Mucosa of descending colon (tissue), 3 donors: ENCODE data around the gene SYT17. TPM values are rescaled to one million over a fixed set of nuclear protein-coding genes. Genes with fewer than 3 reads are reported as not detected.

Experiments
- ATAC-seq: fragments of 200-7000 bp; cut with Tn5 transposase; one replicate; pipeline ENCODE4 v1.9.1; 2020; ENCODE audit warnings: mild to moderate bottlenecking, moderate library complexity
- DNase-seq, 3 donors: peaks; one replicate each; pipeline ENCODE4 v3.0.0-alpha.2; 2020
- H3K36me3 ChIP-seq: fragments of 200-600 bp; one replicate; pipeline ENCODE4 v1.8.0; 2021; ENCODE audit warnings: low read depth, mild to moderate bottlenecking
- H3K4me1 ChIP-seq: fragments of 200-600 bp; one replicate; pipeline ENCODE4 v1.8.0; 2021; ENCODE audit warnings: low read depth, mild to moderate bottlenecking
- H3K4me3 ChIP-seq: fragments of 200-600 bp; one replicate; pipeline ENCODE4 v1.8.0; 2021; ENCODE audit warnings: mild to moderate bottlenecking
- H3K9me3 ChIP-seq: fragments of 200-600 bp; one replicate; pipeline ENCODE4 v1.8.0; 2021; ENCODE audit warnings: mild to moderate bottlenecking
- CTCF ChIP-seq: fragments of 200-600 bp; IDR thresholded peaks from one replicate; pipeline ENCODE4 v1.8.0; 2022; ENCODE audit warnings: antibody characterized with exemption, mild to moderate bottlenecking
- intact Hi-C, 2 donors: fragments of 100-400 bp; cut with DNase I in 1 of 2; cut with micrococcal nuclease in 1 of 2; formaldehyde crosslinking; loops; one replicate each; pipeline versions ENCODE4 v1.11.0 to v1.11.1; 2022; cut with DNase I, micrococcal nuclease
- total RNA-seq, 3 donors: library from RNA; stranded (reverse); fragmentation: NEBNext Ultra II Directional in 2 of 3; extraction: Animal tissue kit (Norgen Biotek cat#: 25700) in 2 of 3; gene quantifications; one replicate each; pipeline versions ENCODE4 v1.2.1 to v1.2.4, GENCODE V29; 2021 to 2023
- donor health status: DM: no; HTN: no; CAD: no; lungs with moderate emphysema.
- donor health status: DM: no; HTN: no; CAD: no.
- donor health status: DM: no; HTN: yes; CAD: no.

Gene SYT17
- total RNA-seq, 3 donors from 2014 or later: 4.9 to 13.3 (median 5.9) TPM

DNA sequence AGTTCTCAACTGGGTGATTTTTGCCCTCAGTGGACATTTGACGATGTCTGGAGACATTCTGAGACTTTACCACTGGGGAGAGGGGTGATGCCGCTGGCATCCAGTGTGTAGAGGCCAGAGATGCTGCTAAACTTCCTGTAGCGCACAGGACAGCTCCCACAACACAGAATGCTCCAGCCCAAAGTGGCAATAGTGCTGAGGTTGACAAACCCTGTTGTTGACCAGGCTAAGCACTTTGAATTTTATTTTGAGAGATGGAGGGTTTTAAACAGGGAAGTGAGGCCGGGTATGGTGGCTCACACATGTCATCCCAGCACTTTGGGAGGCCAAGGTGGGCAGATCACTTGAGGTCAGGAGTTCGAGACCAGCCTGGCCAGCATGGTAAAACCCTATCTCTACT lies 44.0 kb downstream of the SYT17 start:
- Histone ChIP-seq H3K4me1 (no peaks in the 10 kb centered on the region), H3K4me3 (no peak overlapping the region), H3K36me3 (no peaks in the 10 kb centered on the region), H3K9me3 (peaks cover 7% of the 10 kb centered on the region)
- ATAC-seq (no peak), DNase-seq (no peak)
- intact Hi-C loops: no loop called here
- TF ChIP-seq CTCF: no peak

- DNase-seq (no peak), ATAC-seq (no peak)
- peaks cover 7% of the 10 kb centered on the region for H3K9me3 ChIP-seq
- H3K36me3 ChIP-seq: no peaks in the 10 kb centered on the region
- H3K4me3 ChIP-seq: no peak overlapping the region
- H3K4me1 ChIP-seq: no peaks in the 10 kb centered on the region
- no peak for TF ChIP-seq CTCF
- intact Hi-C loops: no loop called here
These were observed 45.8 kb downstream of the SYT17 start for GRCh38 chr16:19213885-19214284.

DNA sequence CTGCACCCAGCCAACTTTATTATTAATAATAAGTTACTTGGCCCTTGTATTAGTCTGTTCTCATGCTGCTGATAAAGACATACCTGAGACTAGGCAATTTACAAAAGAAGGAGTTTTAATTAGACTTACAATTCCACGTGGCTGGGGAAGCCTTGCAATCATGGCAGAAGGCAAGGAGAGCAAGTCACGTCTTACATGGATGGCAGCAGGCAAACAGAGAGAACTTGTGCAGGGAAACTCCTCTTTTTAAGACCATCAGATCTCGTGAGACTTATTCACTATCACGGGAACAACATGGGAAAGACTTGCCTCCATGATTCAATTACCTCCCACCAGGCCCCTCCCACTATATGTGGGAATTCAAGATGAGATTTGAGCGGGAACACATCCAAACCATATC lies 47.7 kb downstream of the SYT17 start:
- Histone ChIP-seq H3K4me3 (no peak overlapping the region), H3K36me3 (no peaks in the 10 kb centered on the region), H3K4me1 (no peaks in the 10 kb centered on the region), H3K9me3 (peaks cover 7% of the 10 kb centered on the region)
- no peak for TF ChIP-seq CTCF
- ATAC-seq (no peak), DNase-seq (no peak)
- intact Hi-C loops: no loop called here

DNA sequence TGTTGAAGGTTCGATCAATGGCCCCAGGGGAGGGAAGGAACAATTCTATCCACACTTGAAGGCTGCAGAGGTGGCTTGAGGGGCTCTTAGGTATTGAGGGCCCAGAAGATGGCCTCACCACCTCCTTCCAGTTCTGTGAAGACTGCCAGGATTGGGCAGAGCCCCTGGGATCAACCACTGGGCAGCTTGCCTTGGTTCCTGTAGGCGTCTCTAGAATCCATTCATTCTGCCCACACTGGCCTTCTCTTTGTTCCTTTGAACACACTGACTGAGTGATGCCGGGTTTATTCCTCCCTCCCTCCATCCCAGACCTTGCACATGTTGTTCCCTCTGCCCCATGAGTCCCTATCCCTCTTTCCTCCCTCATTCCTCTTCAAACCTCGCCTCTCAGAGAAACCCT lies 50.5 kb downstream of the SYT17 start:
- TF ChIP-seq CTCF: no peak
- Histone ChIP-seq H3K4me3 (no peak overlapping the region), H3K36me3 (no peaks in the 10 kb centered on the region), H3K4me1 (no peaks in the 10 kb centered on the region), H3K9me3 (no peaks in the 10 kb centered on the region)
- ATAC-seq: no peak
- intact Hi-C loops: no loop called here
- no peak for DNase-seq

- no peak for TF ChIP-seq CTCF
- H3K4me1 ChIP-seq: no peaks in the 10 kb centered on the region
- no peak overlapping the region for H3K4me3 ChIP-seq
- ATAC-seq: no peak
- intact Hi-C loops: no loop called here
- H3K9me3 ChIP-seq: no peaks in the 10 kb centered on the region
- DNase-seq: no peak
- no peaks in the 10 kb centered on the region for H3K36me3 ChIP-seq
These were observed 51.8 kb downstream of the SYT17 start for GRCh38 chr16:19219836-19220235.
